GM12872 (cell line): ENCODE data around the gene HCFC2.

Experiments
- TF ChIP-seq, protein P1 (sequence below): IDR thresholded peaks from 3 replicates; pipeline ENCODE4 v1.5.1; 2011; ENCODE audit warnings: low read depth, mild to moderate bottlenecking, low read length, moderate library complexity; ENCODE audit not compliant: insufficient read depth

HCFC2 gene

DNA sequence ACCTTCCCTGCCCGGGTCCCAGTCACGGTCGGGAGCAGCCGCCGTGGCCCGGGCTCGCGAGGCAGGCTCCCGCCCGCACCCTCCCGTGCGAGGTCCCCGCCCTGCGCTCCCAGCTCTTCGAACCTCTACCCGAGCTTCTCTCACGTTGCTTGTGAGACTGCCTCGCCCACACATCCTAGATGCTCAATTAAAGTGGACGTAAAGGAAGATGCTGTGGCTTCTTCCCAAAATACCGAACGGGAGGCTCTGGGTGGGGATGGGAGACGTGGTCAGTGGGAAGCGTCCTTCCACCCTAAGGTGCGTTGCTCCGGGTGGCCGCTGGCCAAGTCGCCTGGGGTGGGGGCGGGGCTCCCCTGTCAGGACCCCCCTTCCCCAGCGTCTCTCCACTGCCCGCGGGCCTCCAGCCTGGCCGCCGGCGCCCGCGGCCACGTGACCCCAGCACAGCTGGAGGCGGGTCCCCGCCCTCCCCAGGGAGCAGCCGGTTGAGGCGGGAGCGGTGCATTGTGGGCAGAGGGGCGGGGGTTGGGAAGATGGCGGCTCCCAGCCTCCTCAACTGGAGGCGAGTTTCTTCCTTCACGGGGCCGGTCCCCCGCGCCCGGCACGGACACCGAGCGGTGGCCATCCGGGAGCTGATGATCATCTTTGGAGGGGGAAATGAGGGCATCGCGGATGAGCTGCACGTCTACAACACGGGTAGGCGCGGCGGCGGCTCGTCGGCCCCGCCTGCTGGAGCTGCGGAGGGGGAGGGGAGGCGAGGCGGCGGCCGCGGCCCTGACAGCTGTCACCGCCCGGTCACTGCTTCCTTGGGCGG lies at the start of gene HCFC2:
TSS of gene HCFC2 (plus strand) at position 501 of the 811 bp plus-strand sequence. CDS start at position 531, 30 bp downstream.
- TF ChIP-seq, protein P1, sequence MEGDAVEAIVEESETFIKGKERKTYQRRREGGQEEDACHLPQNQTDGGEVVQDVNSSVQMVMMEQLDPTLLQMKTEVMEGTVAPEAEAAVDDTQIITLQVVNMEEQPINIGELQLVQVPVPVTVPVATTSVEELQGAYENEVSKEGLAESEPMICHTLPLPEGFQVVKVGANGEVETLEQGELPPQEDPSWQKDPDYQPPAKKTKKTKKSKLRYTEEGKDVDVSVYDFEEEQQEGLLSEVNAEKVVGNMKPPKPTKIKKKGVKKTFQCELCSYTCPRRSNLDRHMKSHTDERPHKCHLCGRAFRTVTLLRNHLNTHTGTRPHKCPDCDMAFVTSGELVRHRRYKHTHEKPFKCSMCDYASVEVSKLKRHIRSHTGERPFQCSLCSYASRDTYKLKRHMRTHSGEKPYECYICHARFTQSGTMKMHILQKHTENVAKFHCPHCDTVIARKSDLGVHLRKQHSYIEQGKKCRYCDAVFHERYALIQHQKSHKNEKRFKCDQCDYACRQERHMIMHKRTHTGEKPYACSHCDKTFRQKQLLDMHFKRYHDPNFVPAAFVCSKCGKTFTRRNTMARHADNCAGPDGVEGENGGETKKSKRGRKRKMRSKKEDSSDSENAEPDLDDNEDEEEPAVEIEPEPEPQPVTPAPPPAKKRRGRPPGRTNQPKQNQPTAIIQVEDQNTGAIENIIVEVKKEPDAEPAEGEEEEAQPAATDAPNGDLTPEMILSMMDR, result no peak

DNA sequence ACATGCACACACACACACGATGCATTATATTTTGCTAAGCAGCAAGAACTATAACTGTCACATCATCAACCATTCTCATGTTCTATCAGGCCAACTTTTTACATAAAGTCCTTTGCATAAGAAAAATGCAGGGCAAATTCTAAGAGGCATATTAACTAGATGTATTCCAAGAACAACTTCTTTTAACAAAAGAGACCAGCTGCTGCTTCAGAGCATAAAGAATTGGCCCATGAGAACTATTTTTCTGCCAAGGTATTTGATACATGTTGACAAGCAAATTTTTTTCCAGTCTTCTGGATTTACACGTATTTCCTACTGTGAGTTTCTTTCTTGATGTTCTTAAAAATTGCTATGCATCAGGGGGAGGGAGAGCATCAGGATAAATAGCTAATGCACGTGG lies 41.5 kb upstream of the HCFC2 start:
- TF ChIP-seq, protein P1, result no peak

DNA sequence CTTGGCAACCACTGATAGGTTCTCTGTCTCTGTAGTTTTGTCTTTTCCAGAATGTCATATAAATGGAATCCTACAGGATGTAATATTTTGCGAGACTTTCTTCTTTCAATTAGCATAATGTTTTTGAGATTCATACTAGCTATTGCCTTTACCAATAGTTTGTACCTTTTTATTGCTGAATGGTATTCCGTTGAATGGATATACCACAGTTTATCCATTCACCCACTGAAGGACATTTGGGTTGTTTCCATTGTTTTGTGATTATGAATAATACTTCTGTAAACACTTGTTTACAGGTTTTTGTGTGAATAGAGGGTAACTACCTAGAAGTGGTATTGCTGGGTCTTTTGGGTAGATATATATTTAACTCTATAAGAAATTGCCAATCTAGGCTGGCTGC lies 40.6 kb upstream of the HCFC2 start:
- TF ChIP-seq, protein P1, result no peak

DNA sequence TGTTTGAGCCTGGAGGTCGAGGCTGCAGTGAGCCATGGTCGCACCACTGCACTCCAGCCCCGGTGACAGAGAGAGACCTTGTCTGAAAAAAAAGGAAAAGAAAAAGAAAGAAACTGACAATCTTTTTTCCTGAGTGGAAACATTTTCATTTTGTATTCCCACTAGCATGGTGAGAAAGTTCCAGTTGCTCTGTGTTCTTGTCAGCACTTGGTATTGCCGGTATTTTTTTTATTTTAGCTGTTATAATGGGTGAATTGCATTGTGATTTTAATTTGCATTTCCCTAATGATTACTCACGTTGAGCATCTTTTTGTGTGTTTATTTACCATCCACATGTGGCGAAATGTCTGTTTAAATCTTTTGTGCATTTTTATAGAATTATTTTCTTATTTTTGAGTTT lies 40.0 kb upstream of the HCFC2 start:
- TF ChIP-seq, protein P1, result no peak

DNA sequence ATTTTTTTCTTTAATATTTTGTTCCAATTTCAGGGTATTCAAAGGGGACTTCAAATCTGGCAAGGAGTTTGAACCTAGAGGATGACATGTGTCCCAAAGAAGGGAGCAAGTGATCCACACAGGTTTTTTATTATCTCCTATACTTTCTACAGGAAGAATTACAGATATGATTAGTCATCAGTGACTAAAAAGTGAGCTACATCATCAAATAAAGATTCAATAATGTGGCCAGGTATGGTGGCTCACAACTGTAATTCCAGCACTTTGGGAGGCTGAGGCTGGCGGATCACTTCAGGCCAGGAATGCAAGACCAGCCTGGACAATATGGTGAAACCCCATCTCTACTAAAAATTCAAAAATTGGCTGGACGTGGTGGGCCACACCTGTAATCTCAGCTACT lies 38.6 kb upstream of the HCFC2 start:
- TF ChIP-seq, protein P1, result no peak

DNA sequence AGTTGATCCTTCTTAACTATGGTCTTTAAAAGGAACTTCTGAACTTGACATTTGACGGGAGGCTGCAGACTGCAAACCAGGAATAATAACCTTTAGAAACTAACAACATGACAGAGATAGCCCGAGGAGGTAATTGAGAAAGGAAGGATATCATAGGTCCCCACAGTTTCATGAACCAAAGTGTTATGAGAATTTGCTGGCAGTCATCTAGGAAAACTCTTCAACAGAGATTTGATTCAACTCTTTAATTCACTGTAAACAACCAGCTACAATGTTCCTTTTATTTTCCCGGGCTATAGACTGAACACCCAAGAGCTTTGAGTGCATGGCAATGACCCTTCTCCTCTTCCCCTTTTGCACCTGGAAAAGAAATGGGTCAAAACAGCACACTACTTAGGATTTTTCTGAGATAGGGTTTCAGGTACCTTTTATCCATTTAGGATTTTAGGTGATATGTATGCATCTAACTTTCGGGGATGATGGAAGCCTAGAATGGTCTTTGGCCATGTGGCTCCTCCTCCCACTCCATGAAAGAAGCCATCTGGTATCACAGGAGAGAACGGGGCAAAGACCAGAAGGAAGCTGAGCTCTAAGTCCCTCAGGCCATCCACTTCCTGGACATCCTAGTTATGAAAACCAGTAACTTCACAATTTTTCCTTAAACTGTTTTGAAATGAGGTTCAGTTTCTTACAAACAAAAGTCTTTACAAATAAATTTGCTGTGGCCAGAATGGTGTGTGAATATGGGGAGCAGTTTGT lies 37.3 kb upstream of the HCFC2 start:
- TF ChIP-seq, protein P1, result no peak

DNA sequence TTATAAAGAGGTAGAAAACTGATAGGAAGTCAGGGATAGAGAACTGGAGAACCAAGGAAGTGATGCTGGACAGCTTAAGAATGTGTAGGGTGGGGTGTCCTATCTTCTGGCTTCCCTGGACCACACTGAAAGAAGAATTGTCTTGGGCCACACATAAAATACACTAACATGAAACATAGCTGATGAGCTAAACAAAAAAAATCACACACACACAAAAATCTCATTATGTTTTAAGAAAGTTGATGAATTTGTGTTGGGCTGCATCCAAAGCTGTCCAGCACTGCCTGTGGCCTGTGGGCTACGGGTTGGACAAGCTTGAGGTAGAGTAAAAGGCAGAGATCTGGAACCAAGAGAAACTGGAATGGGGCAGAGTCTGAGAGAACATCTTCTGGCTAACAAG lies 21.8 kb upstream of the HCFC2 start:
- TF ChIP-seq, protein P1, result no peak
